Calu3 (cell line): Measurements from ENCODE around the gene TNFSF10. TPM values are rescaled to one million over a fixed set of nuclear protein-coding genes. Genes with fewer than 3 reads are reported as not detected.

Source experiments
- BruUV-seq: library from RNA; stranded (reverse); fragments of 400-500 nt; replicated peaks from 2 replicates; lab custom pipeline; 2021; lab: Mats Ljungman, UMichigan
- CTCF ChIA-PET: fragments of 300-600 bp; sonication (Branson Sonifier 250); formaldehyde crosslinking; loops from one replicate; lab custom pipeline; 2022; ENCODE audit warnings: antibody characterized with exemption; lab: Charles Lee
- DNase-seq: peaks from one replicate; pipeline ENCODE4 v3.0.0; 2022
- H3K27ac Mint-ChIP-seq: one replicate; pipeline ENCODE4 v1.8.0; 2022; ENCODE audit warnings: mixed read lengths; ENCODE audit not compliant: unreplicated experiment
- H3K27me3 Mint-ChIP-seq: one replicate; pipeline ENCODE4 v1.8.0; 2022; ENCODE audit warnings: mixed read lengths; ENCODE audit not compliant: unreplicated experiment
- H3K36me3 Mint-ChIP-seq: one replicate; pipeline ENCODE4 v1.8.0; 2022; ENCODE audit warnings: mild to moderate bottlenecking, moderate library complexity, mixed read lengths; ENCODE audit not compliant: insufficient read depth, unreplicated experiment
- H3K4me1 Mint-ChIP-seq: one replicate; pipeline ENCODE4 v1.8.0; 2022; ENCODE audit warnings: mild to moderate bottlenecking, low read depth, mixed read lengths; ENCODE audit not compliant: unreplicated experiment
- H3K4me3 Mint-ChIP-seq: one replicate; pipeline ENCODE4 v1.8.0; 2022; ENCODE audit warnings: mild to moderate bottlenecking, low read depth, moderate library complexity, mixed read lengths; ENCODE audit not compliant: unreplicated experiment
- H3K9me3 Mint-ChIP-seq: one replicate; pipeline ENCODE4 v1.8.0; 2022; ENCODE audit warnings: low read depth, mixed read lengths; ENCODE audit not compliant: unreplicated experiment
- intact Hi-C: fragments of 100-400 bp; cut with micrococcal nuclease; formaldehyde crosslinking; loops from one replicate; pipeline ENCODE4 v1.10.0; 2022; ENCODE audit not compliant: unreplicated experiment
- total RNA-seq: library from RNA; stranded (reverse); gene quantifications from 2 replicates; pipeline ENCODE4 v1.2.3, GENCODE V29; 2022
- TF ChIP-seq, protein P1 (sequence below): fragments of 200-600 bp; IDR thresholded peaks from one replicate; pipeline ENCODE4 v1.8.0; 2022; ENCODE audit warnings: antibody characterized with exemption; ENCODE audit not compliant: unreplicated experiment

Gene TNFSF10
- total RNA-seq, 1 experiment from 2014 or later = 41.4 TPM

DNA sequence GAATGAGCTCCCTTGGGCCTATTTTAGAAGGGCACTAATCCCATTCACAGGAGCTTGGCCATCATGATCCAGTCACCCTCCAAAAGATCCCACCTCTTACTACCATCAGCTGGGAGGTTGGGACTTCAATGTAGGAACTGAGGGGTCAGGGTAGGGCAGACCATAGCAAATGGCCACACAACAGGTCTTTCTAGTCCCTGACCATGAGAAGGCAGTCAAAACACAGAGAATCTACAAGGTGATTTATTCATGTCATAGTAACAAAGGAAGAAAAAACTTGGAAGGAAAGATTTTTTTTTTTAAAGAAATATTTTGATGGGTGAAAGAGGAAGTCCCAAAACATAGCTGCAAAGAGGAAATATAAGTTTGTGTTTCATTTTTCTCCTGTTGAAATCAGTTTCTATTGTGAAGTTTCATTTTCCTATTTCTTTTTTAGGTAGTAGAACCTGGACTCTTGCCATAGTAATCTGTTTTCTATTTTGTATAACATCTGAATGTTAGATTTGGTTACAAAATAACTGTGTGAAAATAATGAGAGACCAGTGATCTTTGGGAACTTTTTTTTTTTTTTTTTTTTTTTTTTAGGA lies 23.5 kb upstream of the TNFSF10 start:
- Mint-ChIP-seq H3K9me3 (no peaks in the 10 kb centered on the region), H3K4me3 (peak overlapping the region; percentile 16), H3K27ac (peak overlapping the region; percentile 82), H3K4me1 (peaks cover 42% of the 10 kb centered on the region), H3K27me3 (no peaks in the 10 kb centered on the region), H3K36me3 (peaks cover 9% of the 10 kb centered on the region)
- CTCF ChIA-PET = interaction anchor here (0.5 to 2.9 kb wide), 6 partner anchors 16 to 209 kb away, joined by 3 to 18 read pairs (median 4); partner anchors contain the start of gene TNFSF10
- TF ChIP-seq, protein P1, sequence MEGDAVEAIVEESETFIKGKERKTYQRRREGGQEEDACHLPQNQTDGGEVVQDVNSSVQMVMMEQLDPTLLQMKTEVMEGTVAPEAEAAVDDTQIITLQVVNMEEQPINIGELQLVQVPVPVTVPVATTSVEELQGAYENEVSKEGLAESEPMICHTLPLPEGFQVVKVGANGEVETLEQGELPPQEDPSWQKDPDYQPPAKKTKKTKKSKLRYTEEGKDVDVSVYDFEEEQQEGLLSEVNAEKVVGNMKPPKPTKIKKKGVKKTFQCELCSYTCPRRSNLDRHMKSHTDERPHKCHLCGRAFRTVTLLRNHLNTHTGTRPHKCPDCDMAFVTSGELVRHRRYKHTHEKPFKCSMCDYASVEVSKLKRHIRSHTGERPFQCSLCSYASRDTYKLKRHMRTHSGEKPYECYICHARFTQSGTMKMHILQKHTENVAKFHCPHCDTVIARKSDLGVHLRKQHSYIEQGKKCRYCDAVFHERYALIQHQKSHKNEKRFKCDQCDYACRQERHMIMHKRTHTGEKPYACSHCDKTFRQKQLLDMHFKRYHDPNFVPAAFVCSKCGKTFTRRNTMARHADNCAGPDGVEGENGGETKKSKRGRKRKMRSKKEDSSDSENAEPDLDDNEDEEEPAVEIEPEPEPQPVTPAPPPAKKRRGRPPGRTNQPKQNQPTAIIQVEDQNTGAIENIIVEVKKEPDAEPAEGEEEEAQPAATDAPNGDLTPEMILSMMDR = no peak
- no TSS peak for BruUV-seq
- DNase-seq = no peak
- intact Hi-C loops = loop anchor here (5.0 kb wide), 2 partner anchors 51 to 121 kb away; no protein-coding TSS in a partner anchor

DNA sequence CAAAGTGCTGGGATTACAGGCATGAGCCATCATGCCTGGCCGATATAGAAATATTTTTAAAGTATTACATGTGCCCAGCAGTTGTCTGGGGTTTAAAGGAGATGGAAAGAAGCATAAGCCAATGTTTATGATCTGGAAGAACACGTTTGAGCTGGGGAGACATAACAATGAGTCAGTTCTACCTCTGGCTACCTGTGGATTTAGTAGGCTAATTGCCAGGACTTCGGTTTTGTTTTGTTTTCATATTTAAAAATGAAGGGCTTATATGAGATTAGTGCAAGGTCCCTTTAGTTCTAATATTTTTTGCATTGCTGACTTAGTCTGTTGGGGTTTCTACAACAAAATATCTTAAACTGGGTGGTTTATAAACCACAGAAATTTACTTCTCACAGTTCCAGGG lies 22.9 kb upstream of the TNFSF10 start:
- Mint-ChIP-seq H3K9me3 (no peaks in the 10 kb centered on the region), H3K27me3 (no peaks in the 10 kb centered on the region), H3K27ac (peak overlapping the region; percentile 82), H3K36me3 (peaks cover 14% of the 10 kb centered on the region), H3K4me3 (peak overlapping the region; percentile 16), H3K4me1 (peaks cover 44% of the 10 kb centered on the region)
- intact Hi-C loops = loop anchor here (5.0 kb wide), 2 partner anchors 51 to 121 kb away; no protein-coding TSS in a partner anchor
- no TSS peak for BruUV-seq
- peak; percentile 54 for DNase-seq
- CTCF ChIA-PET = interaction anchor here (0.8 to 2.9 kb wide), 5 partner anchors 15 to 78 kb away, joined by 4 to 18 read pairs (median 4); partner anchors contain the start of gene TNFSF10
- TF ChIP-seq, protein P1 = no peak

DNA sequence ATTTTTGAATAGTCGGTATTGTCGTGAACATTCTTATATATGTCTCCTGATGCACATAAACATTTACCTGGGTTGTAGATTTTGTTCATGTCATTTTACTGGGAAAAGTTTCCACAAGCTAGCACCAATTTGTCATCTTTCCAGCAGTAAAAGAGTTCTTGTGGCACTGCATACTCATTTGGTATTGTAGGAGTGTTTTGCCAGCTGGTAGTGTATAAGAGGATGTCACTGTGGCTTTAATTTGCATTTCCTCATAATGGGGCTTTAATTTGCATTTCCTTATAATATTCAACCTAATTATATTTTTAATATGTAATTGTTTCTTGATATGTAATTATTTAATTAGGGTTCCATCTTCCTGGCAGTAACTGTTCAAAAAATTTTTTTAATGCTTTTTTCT lies 21.2 kb upstream of the TNFSF10 start:
- intact Hi-C loops = no loop called here
- Mint-ChIP-seq H3K36me3 (peaks cover 16% of the 10 kb centered on the region), H3K4me1 (peaks cover 40% of the 10 kb centered on the region), H3K27ac (no peak overlapping the region), H3K4me3 (no peak overlapping the region), H3K27me3 (no peaks in the 10 kb centered on the region), H3K9me3 (no peaks in the 10 kb centered on the region)
- TF ChIP-seq, protein P1 = no peak
- no peak for DNase-seq
- BruUV-seq = no TSS peak
- CTCF ChIA-PET = no interaction called here

DNA sequence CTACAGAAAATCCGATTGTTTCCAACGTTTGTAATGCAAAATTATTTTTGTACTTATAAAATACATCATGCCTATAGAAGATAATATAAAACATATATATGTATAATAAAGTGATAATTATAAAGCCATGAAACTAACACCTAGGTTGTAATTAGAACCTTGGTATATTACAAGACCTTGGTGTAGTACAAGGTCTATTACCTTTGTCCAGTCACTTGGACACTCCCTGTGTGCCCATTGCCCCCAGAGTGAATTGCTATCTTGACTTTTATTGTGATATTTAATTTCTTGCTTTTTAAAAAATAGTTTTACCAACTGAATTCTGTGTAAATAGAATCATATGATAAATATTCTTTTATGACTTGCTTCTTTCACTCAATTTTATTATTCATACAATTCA lies 20.7 kb upstream of the TNFSF10 start:
- H3K36me3 Mint-ChIP-seq = peaks cover 16% of the 10 kb centered on the region
- BruUV-seq = no TSS peak
- CTCF ChIA-PET = no interaction called here
- H3K27me3 Mint-ChIP-seq = no peaks in the 10 kb centered on the region
- intact Hi-C loops = no loop called here
- TF ChIP-seq, protein P1 = no peak
- H3K27ac Mint-ChIP-seq = no peak overlapping the region
- H3K9me3 Mint-ChIP-seq = peaks cover 1% of the 10 kb centered on the region
- DNase-seq = no peak
- H3K4me3 Mint-ChIP-seq = no peak overlapping the region
- H3K4me1 Mint-ChIP-seq = peaks cover 35% of the 10 kb centered on the region
